ENCODE measurements around the gene ACOT8. TPM values are rescaled to one million over a fixed set of nuclear protein-coding genes. Genes with fewer than 3 reads are reported as not detected.
"Not testable (repeated sequence)": the region's sequence is repeated elsewhere in the genome, so short reads cannot be mapped to it uniquely, and the experiment has no call there.

Gene ACOT8
- total and polyA plus RNA-seq, 10 donors: 19.4 to 37.4 (median 28.9) TPM

DNA sequence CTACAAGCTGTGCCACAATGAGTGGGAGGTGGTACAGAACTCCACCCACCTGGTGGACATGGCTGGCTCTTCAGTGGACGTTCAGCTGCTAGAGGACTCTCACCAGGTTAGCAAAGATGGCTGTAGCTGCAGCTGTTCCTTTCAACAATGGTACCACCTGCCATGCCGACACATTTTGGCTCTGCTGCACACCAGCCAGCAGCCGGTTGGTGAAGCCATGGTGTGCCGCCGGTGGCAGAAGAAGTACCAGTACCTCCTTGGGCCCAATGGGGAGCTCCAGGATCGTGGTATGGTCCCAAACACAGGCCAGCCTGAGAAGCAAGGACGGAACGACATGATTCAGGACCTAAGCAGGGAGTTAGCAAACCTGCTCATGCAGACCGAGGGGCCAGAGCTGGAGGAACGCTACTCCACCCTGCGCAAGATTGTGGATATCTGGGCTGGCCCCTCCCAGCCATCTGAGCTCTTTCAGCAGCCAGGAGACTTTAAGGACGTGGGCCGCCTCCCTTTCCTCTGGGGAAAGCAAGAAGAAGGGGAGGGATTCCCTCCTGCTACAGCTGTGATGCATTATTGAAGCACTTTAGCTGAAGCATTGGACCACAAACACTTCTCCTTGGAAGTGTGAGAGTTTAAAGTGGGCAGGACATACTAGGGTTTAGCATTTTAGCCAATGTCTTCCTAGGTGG lies 21.0 kb upstream of the ACOT8 start:
- WGBS, 5 donors: 90 to 93% (median 91%) methylated on average over 13 of the region's 13 CpGs
- DNase-seq: peak; percentile 63
- no peak overlapping the region for H3K27ac ChIP-seq
- H3K4me3 ChIP-seq: no peak overlapping the region
- peaks cover 0 to 39% (median 29%) of the 10 kb centered on the region in 6 donors for H3K36me3 ChIP-seq
- no peaks in the 10 kb centered on the region for H3K9me3 ChIP-seq
- peaks cover 16 to 30% (median 25%) of the 10 kb centered on the region in 6 donors for H3K4me1 ChIP-seq
- intact Hi-C loops (cut with DNase I; ENCODE audit: low total_unique reads): no loop called here
- H3K27me3 ChIP-seq (replicated peaks in 1 of 7): no peaks in the 10 kb centered on the region
- TF ChIP-seq, protein P1, sequence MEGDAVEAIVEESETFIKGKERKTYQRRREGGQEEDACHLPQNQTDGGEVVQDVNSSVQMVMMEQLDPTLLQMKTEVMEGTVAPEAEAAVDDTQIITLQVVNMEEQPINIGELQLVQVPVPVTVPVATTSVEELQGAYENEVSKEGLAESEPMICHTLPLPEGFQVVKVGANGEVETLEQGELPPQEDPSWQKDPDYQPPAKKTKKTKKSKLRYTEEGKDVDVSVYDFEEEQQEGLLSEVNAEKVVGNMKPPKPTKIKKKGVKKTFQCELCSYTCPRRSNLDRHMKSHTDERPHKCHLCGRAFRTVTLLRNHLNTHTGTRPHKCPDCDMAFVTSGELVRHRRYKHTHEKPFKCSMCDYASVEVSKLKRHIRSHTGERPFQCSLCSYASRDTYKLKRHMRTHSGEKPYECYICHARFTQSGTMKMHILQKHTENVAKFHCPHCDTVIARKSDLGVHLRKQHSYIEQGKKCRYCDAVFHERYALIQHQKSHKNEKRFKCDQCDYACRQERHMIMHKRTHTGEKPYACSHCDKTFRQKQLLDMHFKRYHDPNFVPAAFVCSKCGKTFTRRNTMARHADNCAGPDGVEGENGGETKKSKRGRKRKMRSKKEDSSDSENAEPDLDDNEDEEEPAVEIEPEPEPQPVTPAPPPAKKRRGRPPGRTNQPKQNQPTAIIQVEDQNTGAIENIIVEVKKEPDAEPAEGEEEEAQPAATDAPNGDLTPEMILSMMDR (IDR thresholded peaks at IDR 0.05 in 8 of 11, conservative IDR thresholded peaks at IDR 0.05 in 3 of 11): no peak
- no peak for TF ChIP-seq POLR2AphosphoS5 (IDR thresholded peaks at IDR 0.05)
- no peak for TF ChIP-seq POLR2A (IDR thresholded peaks at IDR 0.05)

DNA sequence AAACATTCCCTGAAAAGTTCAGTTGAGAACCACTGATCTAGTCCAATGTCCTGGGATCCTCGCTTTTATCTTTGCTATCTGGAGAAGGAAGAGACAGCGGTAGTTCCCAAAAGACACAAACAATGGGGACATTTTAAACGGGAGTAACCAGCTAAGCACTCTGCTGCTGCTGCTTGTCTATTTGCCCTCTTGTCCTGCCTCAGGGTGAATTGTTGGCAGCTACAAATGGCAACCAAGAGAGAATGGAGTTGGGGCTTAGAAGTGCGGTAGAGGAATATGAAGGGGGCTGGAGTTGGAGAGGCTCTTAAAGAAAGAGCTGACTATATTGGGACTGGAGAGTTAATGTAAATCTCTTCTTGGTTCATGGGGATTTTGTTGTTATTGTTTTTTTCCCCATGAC lies 17.4 kb upstream of the ACOT8 start:
- intact Hi-C loops (cut with DNase I; ENCODE audit: low total_unique reads): no loop called here
- Histone ChIP-seq H3K4me3 (no peak overlapping the region), H3K4me1 (peaks cover 0 to 10% (median 2%) of the 10 kb centered on the region in 6 donors), H3K9me3 (no peaks in the 10 kb centered on the region), H3K36me3 (peaks cover 0 to 36% (median 22%) of the 10 kb centered on the region in 6 donors), H3K27ac (no peak overlapping the region), H3K27me3 (replicated peaks in 1 of 7) (no peaks in the 10 kb centered on the region)
- DNase-seq: peak; percentile 3
- TF ChIP-seq, protein P1 (IDR thresholded peaks at IDR 0.05 in 8 of 11, conservative IDR thresholded peaks at IDR 0.05 in 3 of 11): no peak
- no peak for TF ChIP-seq POLR2A (IDR thresholded peaks at IDR 0.05)
- no peak for TF ChIP-seq POLR2AphosphoS5 (IDR thresholded peaks at IDR 0.05)
- WGBS, 5 donors: 87 to 89% (median 89%) methylated on average over 4 of the region's 4 CpGs

DNA sequence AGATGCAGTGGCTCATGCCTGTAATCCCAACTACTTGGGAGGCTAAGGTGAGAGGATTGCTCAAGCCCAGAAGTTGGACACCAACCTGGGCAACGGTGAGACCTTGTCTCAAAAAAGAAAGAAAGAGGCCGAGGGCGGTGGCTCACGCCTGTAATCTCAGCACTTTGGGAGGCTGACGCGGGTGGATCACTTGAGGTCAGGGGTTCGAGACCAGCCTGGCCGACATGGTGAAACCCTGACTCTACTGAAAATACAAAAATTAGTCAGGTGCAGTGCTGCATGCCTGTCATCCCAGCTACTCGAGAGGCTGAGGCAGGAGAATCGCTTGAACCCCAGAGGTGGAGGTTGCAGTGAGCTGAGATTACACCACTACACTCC lies 16.9 kb upstream of the ACOT8 start:
- H3K4me3 ChIP-seq; intact Hi-C loops (cut with DNase I; ENCODE audit: low total_unique reads); H3K9me3 ChIP-seq; H3K27me3 ChIP-seq (replicated peaks in 1 of 7); H3K27ac ChIP-seq; H3K4me1 ChIP-seq: not testable (repeated sequence)
- 92 to 97% (median 95%) methylated on average over 10 of the region's 10 CpGs for WGBS, 5 donors
- peak; percentile 36 for DNase-seq
- peaks cover 0 to 35% (median 22%) of the 10 kb centered on the region in 6 donors for H3K36me3 ChIP-seq

DNA sequence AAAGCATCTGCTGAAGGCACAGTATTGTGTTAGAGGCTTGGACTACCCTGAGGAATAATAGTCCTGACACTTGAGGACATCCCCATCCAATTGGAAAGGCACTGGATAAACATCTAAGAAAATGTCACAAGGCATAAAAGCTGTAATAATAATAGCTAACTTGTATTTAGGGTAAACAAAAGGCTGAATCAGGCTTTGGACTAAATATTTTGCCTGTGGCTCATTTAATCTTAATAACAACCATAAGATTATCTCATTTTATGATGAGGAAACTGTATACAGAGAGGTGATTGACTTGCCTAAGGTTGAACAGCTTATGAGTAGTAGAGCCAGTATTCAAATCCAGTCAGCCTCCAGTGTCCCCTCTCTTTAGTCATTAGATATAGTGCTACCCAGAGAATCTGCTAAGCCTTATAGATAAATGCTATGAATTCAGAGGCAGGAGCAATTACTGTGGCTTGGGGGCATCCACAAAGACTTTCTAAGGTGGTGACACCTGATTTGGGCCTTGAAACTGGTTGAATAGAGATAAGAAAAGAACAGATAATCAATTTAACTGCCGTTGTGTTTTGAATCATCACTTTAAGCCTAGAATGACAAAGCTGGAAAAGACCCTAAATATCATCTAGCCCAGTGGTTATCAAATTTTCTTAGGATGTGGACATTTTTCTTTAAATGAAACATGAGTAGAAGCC lies 16.4 kb upstream of the ACOT8 start:
- Histone ChIP-seq H3K36me3 (peaks cover 0 to 29% (median 21%) of the 10 kb centered on the region in 6 donors), H3K4me3 (no peak overlapping the region), H3K27ac (no peak overlapping the region), H3K4me1 (peaks cover 0 to 10% (median 2%) of the 10 kb centered on the region in 6 donors), H3K27me3 (replicated peaks in 1 of 7) (no peaks in the 10 kb centered on the region), H3K9me3 (no peaks in the 10 kb centered on the region)
- DNase-seq: no peak
- 75 to 97% (median 78%) methylated on average over 1 of the region's 1 CpG for WGBS, 5 donors
- TF ChIP-seq POLR2AphosphoS5 (IDR thresholded peaks at IDR 0.05) (no peak), POLR2A (IDR thresholded peaks at IDR 0.05) (no peak)
- TF ChIP-seq, protein P1 (IDR thresholded peaks at IDR 0.05 in 8 of 11, conservative IDR thresholded peaks at IDR 0.05 in 3 of 11): no peak
- intact Hi-C loops (cut with DNase I; ENCODE audit: low total_unique reads): no loop called here

All from spleen (tissue), 11 donors.